Left forelimb (tissue), 1 donor: ENCODE data around the gene SALL4.
"Not testable (repeated sequence)": the region's sequence is repeated elsewhere in the genome, so short reads cannot be mapped to it uniquely, and the experiment has no call there.

ENCODE experiments used
- DNase-seq: peaks from one replicate; pipeline ENCODE4 v3.0.0-alpha.2; 2018; ENCODE audit warnings: low spot score

SALL4 gene

GRCh38 chr20:51801122-51801822, 1.0 kb downstream of the SALL4 start:
- DNase-seq, result peak; percentile 67

GRCh38 chr20:51800872-51801121, 1.5 kb downstream of the SALL4 start:
- no peak for DNase-seq

GRCh38 chr20:51800060-51800871, 2.1 kb downstream of the SALL4 start:
- DNase-seq, result peak; percentile 84

- no peak for DNase-seq
Measured at GRCh38 chr20:51799401-51799860, 2.9 kb downstream of the SALL4 start.

- DNase-seq, result no peak
Measured at GRCh38 chr20:51797357-51798025, 4.8 kb downstream of the SALL4 start.

GRCh38 chr20:51796340-51796739, 6.0 kb downstream of the SALL4 start:
- no peak for DNase-seq

- no peak for DNase-seq
Measured at GRCh38 chr20:51792960-51793359, 9.4 kb downstream of the SALL4 start.

GRCh38 chr20:51791626-51792025, 10.7 kb downstream of the SALL4 start:
- DNase-seq, result no peak

- DNase-seq, result no peak
Measured at GRCh38 chr20:51790256-51790655, 12.1 kb downstream of the SALL4 start.

GRCh38 chr20:51789434-51789833, 12.9 kb downstream of the SALL4 start:
- no peak for DNase-seq

- DNase-seq, result no peak
Measured at GRCh38 chr20:51788822-51789221, 13.5 kb downstream of the SALL4 start.

- no peak for DNase-seq
Measured at GRCh38 chr20:51784299-51784698, 18.0 kb downstream of the SALL4 start.

GRCh38 chr20:51778229-51778759, 24.0 kb downstream of the SALL4 start:
- not testable (repeated sequence) for DNase-seq

- DNase-seq, result no peak
Measured at GRCh38 chr20:51775241-51775640, 27.1 kb downstream of the SALL4 start.

GRCh38 chr20:51772236-51772635, 30.1 kb downstream of the SALL4 start:
- no peak for DNase-seq

- no peak for DNase-seq
Measured at GRCh38 chr20:51769976-51770615, 32.2 kb downstream of the SALL4 start.

- DNase-seq, result no peak
Measured at GRCh38 chr20:51768759-51769517, 33.4 kb downstream of the SALL4 start.

- DNase-seq, result peak; percentile 70
Measured at GRCh38 chr20:51767867-51768758, 34.2 kb downstream of the SALL4 start, which contains the start of gene ATP9A. TSS of gene ATP9A (minus strand) at chr20:51768390. CDS start at chr20:51768369, 21 bp downstream.

- DNase-seq, result no peak
Measured at GRCh38 chr20:51766994-51767866, 35.1 kb downstream of the SALL4 start.
